22Rv1 (cell line): ENCODE measurements around the gene C3orf52.
"Not testable (repeated sequence)": the region's sequence is repeated elsewhere in the genome, so short reads cannot be mapped to it uniquely, and the experiment has no call there.

Experiments used
- ZFX ChIP-seq: fragments of 450-650 bp; IDR thresholded peaks from 2 replicates; pipeline ENCODE4 v1.6.1; 2017; ENCODE audit warnings: antibody characterized with exemption, borderline replicate concordance
- TF ChIP-seq, protein P1 (sequence below): fragments of 450-650 bp; IDR thresholded peaks from 2 replicates; pipeline ENCODE4 v1.5.1; 2017; ENCODE audit warnings: mild to moderate bottlenecking

DNA sequence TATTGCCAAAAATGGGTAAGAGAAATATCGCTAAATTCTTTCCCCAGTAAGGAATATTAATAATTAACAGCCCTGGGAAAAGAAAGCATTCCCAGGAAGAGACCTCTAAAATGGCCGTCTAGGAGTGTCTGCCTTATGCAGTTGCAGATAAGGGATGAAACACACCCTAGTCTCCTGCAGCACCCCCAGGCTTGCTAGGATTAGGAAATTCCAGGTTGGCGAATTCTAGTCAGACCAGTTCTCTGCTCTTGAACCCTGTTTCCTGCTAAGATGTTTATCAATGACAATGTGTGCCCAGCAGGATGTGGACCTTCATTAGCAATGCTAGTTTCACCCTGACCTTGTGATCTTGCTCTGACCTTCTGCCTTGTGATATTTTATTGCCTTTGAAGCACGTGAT, 49.0 kb upstream of the C3orf52 start:
- TF ChIP-seq, protein P1, sequence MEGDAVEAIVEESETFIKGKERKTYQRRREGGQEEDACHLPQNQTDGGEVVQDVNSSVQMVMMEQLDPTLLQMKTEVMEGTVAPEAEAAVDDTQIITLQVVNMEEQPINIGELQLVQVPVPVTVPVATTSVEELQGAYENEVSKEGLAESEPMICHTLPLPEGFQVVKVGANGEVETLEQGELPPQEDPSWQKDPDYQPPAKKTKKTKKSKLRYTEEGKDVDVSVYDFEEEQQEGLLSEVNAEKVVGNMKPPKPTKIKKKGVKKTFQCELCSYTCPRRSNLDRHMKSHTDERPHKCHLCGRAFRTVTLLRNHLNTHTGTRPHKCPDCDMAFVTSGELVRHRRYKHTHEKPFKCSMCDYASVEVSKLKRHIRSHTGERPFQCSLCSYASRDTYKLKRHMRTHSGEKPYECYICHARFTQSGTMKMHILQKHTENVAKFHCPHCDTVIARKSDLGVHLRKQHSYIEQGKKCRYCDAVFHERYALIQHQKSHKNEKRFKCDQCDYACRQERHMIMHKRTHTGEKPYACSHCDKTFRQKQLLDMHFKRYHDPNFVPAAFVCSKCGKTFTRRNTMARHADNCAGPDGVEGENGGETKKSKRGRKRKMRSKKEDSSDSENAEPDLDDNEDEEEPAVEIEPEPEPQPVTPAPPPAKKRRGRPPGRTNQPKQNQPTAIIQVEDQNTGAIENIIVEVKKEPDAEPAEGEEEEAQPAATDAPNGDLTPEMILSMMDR = not testable (repeated sequence)
- TF ChIP-seq ZFX = not testable (repeated sequence)
